NT2/D1 (cell line): Measurements from ENCODE around the gene HSPA12B.

ENCODE experiments used
- SUZ12 ChIP-seq: IDR thresholded peaks from 2 replicates; pipeline ENCODE4 v1.6.1; 2011; ENCODE audit not compliant: insufficient read length, insufficient read depth; ENCODE audit errors: extremely low read depth
- ZNF274 ChIP-seq: IDR thresholded peaks from 2 replicates; pipeline ENCODE4 v1.6.1; 2011; ENCODE audit warnings: mild to moderate bottlenecking, low read depth, low read length

- TF ChIP-seq ZNF274 (no peak), SUZ12 (no peak)
Observed at GRCh38 chr20:3719046-3719445, 13.4 kb upstream of the HSPA12B start.
